Stimulated activated CD4-positive, alpha-beta T cell treated with anti-CD3 and anti-CD28 coated beads, Interleukin-1b, Interleukin-23, amount 100 ng/mL, for 4 hours (primary cell): ENCODE results near the gene RNF13.
A peak's percentile ranks its signal among the peaks of the same experiment; 100 is the strongest.
"Not testable (repeated sequence)": the region's sequence is repeated elsewhere in the genome, so short reads cannot be mapped to it uniquely, and the experiment has no call there.

Source experiments
- DNase-seq, 2 donors: peaks; one replicate each; pipeline ENCODE4 v3.0.0-alpha.2; 2020; ENCODE audit warnings: low read depth in 2 of 2

Gene RNF13

DNA sequence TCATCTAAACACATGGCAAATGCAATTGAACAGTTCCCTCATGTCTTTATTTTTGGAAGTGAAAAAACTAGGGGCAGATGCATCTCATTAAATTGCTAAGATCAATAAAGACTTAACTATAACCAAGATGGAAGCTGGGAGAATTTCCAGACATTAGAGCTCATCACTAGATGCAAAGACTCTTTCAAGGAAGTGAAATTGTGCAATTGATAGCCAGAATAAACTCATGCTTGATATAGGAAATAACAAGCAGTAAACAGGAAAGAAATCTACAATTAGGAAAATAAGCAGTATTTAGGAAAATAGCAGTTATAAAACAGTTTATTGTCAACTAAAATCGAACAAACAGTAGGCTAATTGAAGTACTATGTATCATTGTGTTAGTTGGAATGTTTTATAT is 11.8 kb upstream of the RNF13 start:
- no peak for DNase-seq

DNA sequence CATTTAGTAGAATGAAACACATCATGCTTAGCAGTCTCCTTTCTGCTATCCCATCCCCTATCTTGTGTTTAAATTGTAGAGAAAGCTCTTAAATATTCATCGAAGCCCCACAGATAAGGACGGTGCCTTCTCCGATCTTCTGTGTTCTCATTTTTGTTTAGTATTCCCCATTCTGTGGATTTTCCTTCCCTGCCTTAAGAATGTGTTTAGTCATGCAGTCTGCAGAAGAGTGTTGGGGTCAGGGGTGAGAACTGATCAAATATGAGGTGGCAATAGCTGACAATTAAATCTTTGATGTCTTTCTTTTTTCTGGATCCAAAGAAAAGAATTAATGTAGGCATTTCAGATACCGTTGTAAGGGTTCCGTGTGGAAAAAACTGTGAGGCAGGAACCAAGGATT is 11.4 kb upstream of the RNF13 start:
- DNase-seq, result no peak

DNA sequence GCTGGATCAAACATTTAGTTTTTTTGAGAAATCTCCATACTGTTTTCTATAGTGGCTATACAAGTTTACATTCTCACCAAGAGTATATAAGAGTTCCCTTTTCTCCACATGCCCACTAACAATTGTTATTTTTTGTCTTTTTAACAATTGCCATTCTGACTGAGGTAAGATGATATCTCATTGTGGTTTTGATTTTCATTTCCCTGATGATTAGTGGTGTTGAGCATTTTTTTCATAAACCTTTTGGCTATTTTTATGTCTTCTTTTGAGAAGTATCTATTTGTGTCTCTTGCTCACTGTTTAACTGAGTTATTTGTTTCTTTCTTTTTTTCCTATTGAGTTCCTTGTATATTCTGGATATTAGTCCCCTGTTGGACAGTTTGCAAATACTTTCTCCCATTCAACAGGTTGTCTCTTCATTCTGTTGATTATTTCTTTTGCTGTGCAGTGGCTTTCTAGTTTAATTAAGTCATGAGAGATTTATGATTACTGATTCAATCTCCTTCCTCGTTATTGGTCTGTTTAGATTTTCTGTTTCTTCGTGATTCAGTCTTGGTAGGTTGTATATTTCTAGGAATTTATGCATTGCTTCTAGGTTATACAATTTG is 6.7 kb upstream of the RNF13 start:
- no peak for DNase-seq

DNA sequence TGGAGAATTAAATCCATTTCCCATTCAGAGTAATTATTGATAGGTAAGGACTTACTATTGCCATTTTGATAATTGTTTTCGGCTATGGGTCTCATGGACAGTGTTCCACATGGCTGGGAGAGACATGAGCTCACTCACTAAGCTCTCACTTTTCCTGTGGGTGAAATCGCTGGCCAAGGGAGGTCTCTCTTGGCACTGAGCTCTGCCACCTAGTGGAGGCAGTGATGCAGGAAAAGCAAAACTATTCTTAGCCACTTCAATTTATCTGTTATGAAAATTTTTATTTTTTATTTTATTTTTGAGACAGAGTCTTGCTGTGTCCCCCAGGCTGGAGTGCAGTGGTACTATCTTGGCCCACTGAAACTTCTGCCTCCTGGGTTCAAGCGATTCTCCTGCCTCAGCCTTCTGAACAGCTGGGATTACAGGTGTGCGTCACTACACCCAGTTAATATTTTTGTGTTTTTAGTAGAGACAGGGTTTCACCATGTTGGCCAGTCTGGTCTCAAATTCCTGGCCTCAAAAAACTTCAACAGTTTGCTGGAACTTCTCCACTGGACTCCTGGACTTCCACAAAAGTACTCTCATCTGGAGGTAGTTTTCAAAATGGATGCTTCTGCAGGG is 4.7 kb upstream of the RNF13 start:
- DNase-seq, result peak; percentile 30 to 35

DNA sequence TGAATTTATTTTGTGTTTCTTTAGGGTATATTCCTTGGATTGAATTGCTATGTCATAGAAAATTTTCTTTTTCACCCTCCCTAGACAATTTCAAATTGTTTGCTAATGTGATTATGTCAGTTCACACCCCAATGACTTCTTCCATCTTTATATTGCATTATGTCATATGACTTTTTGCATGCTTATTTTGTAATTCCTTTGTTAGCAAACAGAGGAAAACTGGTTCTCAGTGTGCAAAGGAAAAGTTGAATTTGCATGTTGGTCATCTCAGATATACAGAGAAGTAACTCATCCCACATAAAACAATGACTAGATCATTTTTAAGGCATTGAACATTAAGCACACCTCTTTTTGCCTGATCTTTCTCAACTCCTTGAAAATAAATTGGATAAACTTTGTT is 3.3 kb upstream of the RNF13 start:
- DNase-seq, result no peak

DNA sequence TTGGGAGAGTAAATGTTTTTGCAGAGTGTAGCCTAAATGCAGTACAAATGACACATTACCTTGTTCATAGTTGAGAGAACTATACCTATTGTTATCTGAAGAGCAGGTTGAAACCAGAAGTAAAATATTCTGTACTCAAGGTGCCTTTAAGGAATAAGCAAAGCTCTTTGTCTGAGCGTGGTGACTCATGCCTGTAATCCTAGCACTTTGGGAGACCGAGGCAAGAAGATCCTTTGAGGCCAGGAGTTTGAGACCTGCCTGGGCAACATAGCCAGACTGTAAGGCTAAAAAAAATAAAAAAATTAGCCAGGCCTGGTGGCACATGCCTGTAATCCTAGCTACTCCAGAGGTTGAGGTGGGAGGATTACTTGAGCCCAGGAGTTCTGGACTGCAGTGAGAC is 2.2 kb upstream of the RNF13 start:
- DNase-seq, result no peak

DNA sequence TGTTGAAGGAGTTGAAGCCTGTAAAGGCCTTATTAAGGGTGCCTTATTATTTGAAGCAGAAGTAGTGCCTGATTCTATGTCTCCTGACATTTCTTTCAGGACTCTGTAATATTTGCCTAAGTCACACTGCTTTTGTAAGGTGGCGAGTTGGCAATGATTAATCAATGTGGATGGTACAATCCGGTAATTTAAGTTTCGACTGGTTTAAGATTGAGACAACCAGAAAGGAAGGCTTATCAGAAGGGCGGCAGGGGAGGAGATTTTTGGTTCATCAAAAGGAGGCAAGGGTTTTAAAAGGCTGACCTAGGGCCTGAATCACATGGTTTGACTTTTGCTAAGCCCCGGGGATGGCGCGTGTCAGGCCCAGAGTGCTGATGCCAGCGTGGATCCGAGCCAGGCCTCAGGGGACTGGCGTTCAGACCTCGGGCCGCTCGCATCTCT is 830 bp upstream of the RNF13 start:
- no peak for DNase-seq

DNA sequence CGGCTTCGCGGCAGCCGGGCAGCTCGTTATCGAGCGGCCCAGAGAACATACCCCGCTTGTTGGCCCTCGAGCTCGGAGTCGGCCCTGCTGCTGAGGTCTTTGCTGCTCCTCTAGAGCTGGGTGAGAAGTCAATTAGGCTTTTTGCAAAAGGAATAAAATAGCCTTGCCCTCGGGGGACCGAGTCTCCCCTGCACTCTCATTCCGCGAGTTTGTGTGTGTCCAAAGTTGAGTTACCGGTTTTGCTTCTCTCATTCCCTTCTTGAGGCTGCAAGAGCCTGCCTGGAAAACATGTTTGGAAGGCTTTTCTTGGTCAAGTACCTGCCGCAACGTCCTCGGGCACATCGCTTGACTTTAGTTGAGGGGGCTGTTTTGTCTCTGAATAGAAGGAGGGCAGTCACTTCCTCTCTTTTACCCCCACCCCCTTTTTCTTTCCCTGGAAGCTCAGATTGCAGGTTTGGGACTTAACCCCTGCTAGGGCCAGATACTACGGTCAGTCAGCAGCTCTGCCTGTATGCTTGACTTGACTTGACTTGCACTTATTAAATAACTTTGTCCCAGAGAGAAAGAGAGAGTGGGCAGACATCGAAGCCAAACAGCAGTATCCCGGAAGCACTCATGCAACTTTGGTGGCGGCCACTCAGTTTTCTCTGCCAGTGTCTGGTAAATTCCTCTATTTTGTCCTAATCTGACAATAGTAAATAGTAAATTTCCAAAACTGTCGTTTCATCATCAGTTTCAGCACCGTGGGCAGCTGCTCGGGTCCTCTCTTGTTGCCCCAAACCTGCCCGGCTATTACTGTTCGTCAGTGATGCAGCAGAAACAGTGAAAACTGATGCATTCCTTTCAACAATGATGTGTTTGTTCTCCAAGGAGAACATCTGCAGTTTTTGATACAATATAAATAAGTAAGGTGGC is 609 bp downstream of the RNF13 start:
- no peak for DNase-seq

DNA sequence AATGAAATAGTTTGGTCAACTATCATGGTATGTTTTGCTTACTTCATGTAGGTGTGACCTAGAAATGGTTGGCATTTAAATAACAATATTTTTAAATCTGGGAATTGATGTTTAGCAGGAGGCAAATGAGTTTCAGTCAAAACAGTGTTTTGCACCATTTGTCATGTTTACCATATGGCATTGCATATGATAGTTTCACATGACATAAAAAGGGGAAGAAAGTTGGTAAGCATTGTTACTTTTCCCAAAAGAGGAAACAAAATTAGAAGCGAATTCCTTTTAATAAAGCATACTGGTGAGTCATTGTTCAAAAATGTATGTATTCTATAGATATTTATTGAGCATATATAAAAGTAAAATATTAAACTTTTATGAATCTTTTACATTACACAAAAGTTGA is 2.3 kb downstream of the RNF13 start:
- DNase-seq, result no peak

DNA sequence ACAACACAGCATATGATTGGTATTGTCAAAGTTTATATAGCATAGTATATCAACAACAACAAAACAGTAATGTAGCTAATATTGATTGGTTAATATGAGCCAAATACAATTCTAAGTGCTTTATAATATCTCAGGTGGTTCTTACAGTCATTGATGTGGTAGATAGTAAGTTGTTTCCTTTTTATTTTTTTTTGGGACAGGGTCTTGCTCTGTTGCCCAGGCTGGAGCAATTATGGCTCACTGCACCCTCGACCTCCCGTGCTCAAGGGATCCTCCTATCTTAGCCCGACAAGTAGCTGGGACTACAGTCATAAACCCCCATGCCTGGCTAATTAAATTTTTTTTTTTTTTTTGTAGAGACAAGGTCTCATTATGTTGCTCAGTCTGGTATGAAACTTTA is 2.7 kb downstream of the RNF13 start:
- no peak for DNase-seq

DNA sequence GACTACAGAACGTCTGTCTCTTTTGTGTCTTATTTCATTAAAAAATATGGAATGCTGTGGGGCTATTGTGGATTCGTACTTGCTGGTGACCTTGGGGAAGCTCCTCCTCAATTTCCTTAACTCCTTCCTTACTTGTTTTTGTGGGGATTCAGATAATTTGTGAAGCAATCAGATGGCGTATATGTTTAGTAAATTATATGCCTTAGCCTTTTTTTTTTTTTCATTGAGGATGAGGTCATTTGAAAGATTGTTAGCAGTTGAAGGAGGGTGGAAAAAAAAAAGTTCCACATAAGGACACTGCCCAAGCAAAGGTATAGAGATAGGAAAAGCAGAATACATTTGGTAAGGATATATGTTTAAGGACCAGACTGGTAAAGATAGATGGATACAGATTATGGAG is 3.3 kb downstream of the RNF13 start:
- DNase-seq, result no peak

DNA sequence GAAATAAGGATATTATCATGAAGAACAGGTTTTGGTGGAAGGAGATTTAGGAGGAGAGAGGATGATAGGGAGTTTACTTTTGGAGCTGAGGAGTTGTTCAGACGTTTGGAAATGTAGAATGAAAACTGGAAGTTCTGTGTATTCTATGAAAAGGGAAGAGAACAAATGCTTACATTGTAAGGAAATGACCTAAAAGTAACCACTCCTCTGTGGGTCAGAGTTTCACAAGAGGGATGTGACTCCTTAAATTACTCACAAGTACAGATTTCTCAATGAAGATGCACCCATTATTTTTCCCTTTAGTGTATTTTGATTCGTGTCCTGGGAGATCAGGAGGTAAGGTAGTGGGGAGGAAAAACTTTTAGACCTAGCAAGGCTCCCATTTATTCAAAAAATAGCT is 4.0 kb downstream of the RNF13 start:
- DNase-seq, result no peak

DNA sequence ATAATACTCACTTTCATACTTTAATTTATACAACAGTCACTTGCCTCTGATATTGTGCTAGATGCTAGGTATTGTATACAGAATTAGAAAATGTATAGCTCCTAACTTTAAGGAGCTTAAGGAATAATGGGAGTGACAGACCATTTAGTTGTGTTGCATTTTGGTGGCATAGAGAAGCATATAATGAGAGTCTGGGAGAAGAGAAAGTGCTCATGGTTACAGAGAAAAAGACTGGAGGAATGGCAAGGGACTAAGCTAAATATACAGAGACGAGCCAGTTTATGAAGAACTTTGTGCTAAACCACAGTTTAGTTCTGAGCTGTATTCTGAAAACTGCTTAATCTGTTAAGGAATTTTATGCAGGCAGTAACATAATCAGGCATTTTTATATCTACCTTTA is 6.4 kb downstream of the RNF13 start:
- no peak for DNase-seq

DNA sequence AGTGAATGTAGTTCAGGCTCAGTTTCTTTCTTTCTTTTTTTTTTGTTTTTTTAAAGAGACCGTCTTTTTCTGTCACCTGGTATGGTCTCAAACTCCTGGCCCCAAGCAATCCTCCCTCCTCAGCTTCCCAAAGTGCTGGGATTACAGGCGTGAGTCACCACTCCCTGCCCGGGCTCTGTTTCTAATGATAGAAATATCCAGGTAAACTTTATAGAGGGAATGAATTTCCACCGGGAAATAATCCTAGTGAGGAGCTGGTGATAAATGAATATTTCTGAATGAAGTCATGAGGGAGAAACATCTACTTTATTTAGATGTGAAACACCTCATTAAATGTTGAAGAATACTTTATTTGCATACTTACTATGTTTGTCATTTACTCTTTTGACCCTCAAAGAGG is 7.2 kb downstream of the RNF13 start:
- no peak for DNase-seq

DNA sequence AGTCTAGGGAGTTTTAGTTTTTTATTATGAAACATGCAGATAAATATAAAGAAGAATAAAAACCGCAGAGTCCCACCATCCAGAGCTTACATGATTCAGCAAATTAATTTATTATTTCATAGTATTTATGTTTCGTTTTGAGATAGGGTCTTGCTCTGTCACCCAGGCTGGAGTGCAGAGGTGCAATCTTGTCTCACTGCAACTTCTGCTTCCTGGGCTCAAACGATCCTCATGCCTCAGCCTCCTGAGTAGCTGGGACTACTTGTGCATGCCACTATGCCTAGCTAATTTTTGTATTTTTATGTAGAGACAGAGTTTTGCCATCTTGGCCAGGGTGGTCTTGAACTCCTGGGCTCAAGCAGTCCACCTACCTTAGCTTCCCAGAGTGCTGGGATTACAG is 13.6 kb downstream of the RNF13 start:
- DNase-seq, result no peak

DNA sequence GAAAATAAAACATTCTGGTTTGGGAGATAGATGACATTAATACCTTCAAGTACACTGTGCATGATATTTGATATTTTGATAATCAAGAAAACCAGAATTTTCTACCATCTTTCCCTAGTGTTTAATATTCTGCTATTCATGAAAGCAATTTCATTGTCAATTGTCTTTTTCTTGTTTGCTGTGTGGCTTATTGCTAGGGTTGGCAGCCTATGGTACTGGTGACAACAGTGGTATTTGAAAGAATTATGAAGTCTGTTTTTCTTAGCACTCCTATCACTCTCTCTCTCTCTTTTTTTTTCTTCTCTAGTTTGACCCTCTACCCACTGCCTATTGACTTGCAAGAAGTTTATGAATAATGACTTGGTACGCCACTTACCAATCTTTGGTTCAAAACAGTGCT is 15.4 kb downstream of the RNF13 start:
- no peak for DNase-seq

DNA sequence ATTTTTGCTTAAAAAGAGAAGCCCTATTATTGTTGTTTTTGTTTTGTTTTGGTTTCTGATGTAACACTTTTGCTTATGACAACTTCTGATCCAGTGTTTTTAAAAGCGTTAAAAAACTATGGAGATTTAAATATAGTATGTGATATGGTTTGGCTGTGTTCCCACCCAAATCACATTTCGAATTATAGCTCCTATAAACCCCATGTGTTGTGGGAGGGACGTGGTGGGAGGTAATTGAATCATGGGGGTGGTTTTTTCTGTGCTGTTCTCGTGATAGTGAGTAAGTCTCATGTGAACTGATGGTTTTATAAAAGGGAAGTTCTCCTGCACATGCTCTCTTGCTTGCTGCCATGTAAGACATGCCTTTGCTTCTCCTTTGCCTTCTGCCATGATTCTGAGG is 16.6 kb downstream of the RNF13 start:
- not testable (repeated sequence) for DNase-seq

DNA sequence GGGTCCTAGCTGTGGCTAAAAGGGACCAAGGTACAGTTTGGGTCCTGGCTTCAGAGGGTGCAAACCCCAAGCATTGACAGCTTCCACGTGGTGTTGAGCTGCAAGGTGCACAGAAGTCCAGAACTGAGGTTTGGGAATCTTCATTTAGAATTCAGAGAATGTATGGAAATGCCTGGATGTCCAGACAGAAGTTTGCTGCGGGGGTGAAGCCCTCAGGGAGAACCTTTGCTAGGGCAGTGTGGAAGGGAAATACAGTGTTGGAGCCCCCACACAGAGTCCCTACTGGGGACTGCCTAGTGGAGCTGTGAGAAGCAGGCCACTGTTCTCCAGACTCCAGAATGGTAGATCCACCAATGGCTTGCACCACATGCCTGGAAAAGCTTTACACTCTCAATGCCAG is 17.9 kb downstream of the RNF13 start:
- no peak for DNase-seq

DNA sequence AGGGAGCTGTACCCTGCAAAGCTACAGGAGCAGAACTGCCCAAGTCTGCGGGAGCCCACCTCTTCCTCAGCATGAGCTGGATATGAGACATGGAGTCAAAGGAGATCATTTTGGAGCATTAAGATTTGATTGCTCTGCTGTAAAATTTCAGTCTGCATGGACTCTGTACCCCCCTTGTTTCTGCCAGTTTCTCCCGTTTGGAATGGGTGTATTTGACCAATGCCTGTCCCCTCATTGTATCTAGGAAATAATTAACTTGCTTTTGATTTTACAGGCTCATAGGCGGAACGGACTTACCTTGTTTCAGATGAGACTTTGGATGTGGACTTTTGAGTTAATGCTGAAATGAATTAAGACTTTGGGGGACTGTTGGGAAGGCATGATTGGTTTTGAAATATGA is 18.3 kb downstream of the RNF13 start:
- DNase-seq, result no peak

DNA sequence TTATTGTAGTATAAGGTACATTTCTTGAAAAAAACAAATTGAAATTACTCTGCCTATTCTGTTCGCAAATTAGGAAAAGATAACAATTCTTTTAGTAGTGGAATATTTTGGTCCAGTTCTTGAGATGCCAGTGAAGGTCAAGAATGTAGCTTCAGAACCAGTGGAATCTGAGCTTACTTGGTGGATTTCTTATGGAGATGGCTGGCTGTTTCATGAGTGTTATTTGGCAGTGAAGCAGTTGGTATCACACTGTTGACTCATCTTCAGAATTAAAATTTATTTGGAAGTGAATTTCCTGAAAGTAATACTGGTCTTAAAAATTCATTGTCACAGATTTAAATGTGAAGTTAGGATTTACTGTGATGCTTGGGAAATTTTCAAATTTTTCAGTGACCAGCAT is 19.1 kb downstream of the RNF13 start:
- DNase-seq, result no peak

DNA sequence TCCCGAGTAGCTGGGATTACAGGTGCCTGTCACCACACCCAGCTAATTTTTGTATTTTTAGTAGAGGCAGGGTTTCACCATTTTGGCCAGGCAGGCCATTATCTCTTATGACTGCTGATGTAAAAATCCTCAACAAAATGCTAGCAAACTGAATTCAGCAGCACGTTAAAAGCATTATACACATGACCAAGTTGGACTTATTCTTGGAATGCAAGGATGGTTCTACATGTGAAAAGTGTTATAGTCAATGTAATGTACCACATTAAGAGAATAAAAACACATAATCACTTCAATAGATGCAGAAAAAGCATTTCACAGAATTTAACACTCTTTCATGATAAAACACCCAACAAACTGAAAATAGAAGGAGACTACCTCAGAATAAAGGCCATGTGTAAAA is 20.2 kb downstream of the RNF13 start:
- DNase-seq, result no peak

DNA sequence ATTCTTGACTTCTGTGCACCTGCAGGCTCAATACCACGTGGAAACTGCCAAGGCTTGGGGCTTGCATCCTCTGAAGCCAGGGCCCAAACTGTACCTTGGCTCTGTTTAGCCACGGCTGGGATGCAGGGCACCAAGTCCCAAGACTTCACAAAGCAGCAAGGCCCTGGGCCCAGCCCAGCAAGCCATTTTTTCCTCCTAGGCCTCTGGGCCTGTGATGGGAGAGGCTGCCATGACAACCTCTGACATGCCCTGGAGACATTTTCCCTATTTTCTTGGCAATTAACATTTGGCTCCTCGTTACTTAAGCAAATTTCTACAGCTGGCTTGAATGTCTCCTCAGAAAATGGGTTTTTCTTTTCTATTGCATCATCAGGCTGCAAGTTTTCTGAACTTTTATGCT is 25.5 kb downstream of the RNF13 start:
- not testable (repeated sequence) for DNase-seq

DNA sequence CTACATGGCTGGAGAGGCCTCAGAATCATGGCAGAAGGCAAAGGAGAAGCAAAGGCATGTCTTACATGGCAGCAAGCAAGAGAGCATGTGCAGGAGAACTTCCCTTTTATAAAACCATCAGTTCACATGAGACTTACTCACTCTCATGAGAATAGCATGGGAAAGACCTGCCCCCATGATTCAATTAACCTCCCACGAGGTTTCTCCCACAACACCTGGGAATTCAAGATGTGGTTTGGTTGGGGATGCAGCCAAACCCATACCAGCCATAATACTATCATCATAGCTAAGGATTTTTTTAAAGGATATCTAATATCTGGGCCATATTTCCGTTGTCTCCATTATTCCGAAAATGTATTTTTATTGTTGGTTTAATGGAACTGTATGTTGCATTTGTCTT is 26.5 kb downstream of the RNF13 start:
- not testable (repeated sequence) for DNase-seq
